Stimulated activated CD8-positive, alpha-beta memory T cell treated with anti-CD3 and anti-CD28 coated beads, Interleukin-15, amount 100 ng/mL, for 48 hours (primary cell): ENCODE data around the gene ZNF383.
"Not testable (repeated sequence)": the region's sequence is repeated elsewhere in the genome, so short reads cannot be mapped to it uniquely, and the experiment has no call there.

ENCODE experiments used
- DNase-seq, 2 donors: peaks; one replicate each; pipeline ENCODE4 v3.0.0-alpha.2; 2020; ENCODE audit warnings: low read depth in 2 of 2

The ZNF383 gene

GRCh38 chr19:37217775-37218591 lies at the start of gene ZNF383:
TSS of gene ZNF383 (plus strand) at chr19:37218214. CDS start at chr19:37230454, 12,240 bp downstream.
- DNase-seq: peak; percentile 75 to 79

- DNase-seq: peak; percentile 76 to 81
Measured at GRCh38 chr19:37172368-37173366, 45.3 kb upstream of the ZNF383 start, which contains the start of gene ZNF585A. TSS of gene ZNF585A (minus strand) at chr19:37172695. CDS start at chr19:37169910, 2,785 bp downstream.

DNA sequence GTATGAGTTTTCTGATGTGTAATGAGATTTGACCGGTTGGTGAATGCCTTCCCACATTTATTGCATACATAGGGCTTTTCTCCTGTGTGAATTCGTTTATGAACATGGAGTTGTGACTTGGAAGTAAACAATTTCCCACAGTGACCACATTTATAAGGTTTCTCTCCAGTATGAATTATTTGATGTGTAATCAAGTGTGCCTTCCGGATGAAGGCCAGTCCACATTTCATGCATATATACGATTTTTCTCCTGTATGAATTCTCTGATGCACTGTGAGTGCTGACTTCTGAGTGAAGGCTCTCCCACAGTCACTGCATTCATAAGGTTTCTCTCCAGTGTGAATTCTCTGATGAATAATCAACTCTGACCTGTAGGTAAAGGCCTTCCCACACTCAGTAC lies 31.9 kb upstream of the ZNF383 start:
- DNase-seq: not testable (repeated sequence)

DNA sequence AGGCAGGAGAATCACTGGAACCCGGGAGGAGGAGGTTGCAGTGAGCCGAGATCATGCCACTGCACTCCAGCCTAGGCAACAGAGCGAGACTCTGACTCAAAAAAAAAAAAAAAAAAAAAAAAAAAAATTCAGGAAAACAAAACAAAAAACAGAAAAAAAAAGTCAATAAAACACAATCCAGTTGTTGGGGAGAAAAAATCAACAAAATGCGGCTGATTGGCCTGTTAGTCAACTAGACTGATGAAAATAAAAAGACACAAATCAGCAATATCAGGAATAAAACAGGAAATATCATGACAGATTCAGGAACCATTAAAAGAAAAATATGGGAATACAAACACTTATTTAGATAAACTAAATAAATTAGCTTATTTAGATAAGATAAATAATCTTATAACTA lies 22.8 kb upstream of the ZNF383 start:
- not testable (repeated sequence) for DNase-seq

- not testable (repeated sequence) for DNase-seq
Measured at GRCh38 chr19:37197115-37197514, 20.9 kb upstream of the ZNF383 start.

GRCh38 chr19:37197768-37198167 lies 20.2 kb upstream of the ZNF383 start:
- DNase-seq: no peak

DNA sequence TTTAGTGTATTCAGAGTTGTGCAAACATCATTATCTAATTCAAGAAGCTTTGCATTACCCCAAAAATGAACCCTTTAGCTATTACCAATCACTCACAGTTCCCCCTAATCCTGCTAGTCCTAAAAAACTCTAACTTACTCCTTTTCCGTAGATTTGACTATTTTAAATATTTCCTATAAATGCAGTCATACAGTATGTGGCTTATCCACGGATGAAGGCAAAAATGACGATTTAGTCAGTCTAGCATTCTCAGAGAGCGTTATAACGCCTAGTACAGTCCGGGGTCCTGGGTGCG lies 587 bp upstream of the ZNF383 start:
- no peak for DNase-seq

- no peak for DNase-seq
Measured at GRCh38 chr19:37218592-37218935, 550 bp downstream of the ZNF383 start.

- DNase-seq: no peak
Measured at GRCh38 chr19:37220383-37220782, 2.4 kb downstream of the ZNF383 start.

DNA sequence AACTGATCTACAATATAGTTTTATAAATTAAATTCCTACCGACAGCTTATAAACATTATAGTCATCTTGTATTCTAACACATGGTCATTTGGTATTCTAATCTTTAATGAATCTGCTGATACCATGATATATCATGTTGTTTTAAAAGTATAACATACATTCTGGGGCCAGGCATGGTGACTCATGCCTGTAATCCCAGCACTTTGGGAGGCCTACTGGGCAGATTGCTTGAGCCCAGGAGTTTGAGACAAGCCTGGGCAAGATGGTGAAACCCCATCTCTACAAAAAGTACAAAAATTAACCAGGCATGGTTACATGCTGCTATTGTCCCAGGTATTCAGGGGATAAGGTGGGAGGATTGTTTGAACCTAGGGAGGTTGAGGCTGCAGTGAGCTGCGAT lies 3.1 kb downstream of the ZNF383 start:
- DNase-seq: no peak

DNA sequence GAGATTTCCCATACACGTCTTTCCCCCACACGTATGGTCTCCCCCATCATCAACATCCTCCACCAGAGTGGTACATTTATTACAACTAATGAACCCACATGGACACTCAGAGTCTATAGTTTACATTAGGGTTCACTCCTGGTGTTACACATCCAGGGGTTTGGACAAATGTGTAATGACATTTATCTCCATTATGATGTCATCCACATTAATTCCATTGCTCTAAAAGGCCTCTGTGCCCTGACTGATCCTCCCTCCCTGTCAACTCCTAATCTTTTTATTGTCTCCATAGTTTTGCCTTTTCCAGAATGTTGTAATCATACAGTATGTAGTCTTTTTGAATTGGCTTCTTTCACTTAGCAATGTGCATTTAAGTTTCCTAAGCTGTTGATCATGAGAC lies 8.2 kb downstream of the ZNF383 start:
- DNase-seq: no peak

DNA sequence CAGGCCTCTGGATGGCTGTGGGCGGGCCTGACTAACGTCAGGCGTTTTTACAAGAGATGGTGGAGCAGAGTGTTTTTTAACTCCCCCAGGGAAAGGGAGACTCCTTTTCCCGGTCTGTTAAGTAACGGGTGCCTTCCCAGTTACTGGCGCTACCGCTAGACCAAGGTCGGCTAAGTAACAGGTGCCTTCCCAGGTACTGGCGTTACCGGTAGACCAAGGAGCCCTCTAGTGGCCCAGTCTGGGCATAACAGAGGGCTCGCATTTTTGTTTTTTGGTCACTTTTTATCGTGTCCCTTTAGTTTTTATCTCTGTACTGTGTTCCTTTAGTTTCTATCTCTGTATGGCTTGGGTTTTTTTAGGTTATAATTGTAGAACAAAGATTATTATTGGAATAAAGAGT lies 10.0 kb downstream of the ZNF383 start:
- no peak for DNase-seq

DNA sequence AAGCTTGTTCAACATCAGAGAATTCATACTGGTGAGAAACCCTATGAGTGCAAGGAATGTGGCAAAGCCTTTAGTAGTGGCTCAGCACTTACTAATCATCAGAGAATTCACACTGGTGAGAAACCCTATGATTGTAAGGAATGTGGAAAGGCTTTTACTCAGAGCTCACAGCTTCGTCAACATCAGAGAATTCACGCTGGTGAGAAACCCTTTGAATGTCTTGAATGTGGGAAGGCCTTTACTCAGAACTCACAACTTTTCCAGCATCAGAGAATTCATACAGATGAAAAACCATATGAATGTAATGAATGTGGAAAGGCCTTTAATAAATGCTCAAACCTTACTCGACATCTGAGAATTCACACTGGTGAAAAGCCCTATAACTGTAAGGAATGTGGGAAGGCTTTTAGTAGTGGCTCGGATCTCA lies 25.2 kb downstream of the ZNF383 start:
- DNase-seq: no peak

DNA sequence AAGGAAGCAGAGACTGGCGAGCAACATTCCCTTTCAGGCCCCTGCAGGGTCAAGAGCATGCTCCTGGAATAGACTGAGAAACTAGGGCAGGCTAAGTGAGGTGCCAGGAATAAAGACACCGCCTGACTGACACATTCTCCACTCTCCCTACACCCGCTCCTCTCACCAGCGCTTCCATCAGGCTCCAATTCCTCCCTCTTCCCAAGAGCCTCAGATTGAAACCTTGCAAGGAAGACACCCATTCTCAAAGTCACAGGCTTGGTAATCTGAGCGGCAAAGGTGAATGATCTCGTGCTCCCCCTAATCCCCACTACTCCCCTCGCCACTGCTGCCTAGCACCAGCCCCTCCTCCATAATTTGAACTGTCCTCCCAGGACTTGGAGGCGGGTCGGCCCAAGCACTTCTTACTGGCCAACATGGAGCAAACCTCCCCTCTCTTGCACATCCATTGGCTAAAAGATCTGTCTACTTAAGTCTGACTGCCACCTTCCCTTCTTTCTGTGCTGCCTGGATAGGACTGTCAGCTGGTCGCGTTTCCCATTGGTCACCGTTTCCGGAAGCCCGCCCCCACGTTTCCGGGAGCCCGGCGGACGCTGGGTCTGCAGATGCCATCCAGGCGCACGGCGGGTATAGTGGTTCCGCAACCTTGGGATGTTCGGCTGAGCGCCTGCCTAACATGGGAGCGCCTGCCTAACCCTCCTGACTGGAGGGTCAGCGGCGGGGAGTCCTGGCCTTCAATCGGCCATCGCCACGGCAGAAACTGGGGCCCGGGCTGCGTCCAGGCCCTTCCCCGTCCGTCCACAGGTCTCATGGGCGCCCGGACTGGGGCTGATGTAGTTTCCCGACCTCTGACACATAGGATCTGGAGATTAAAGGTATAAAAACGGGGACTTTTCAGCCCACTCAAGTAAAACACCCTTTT lies 33.6 kb downstream of the ZNF383 start:
- DNase-seq: peak; percentile 9 to 20

- DNase-seq: not testable (repeated sequence)
Measured at GRCh38 chr19:37263028-37263427, 45.0 kb downstream of the ZNF383 start.

DNA sequence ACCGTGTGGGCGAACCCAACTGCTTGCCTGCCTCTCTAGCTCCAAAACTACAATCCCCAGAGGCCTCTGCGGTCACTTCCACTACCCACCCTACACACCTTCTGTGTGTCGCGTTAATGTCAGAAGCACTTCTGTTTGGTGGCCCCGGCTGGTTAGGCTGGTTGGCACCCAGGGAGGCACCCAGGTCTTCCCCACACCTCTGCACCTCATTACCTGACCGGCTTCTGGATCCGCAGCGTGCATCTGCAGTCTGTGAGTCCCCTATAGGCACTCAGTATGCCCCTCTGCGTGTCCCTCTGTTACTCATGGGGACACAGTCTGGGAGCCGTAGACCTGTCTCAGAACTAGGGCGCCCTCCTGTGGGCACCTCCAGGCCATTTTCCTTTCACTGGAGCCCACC lies 49.0 kb downstream of the ZNF383 start:
- DNase-seq: not testable (repeated sequence)

- DNase-seq: not testable (repeated sequence)
Measured at GRCh38 chr19:37267755-37268154, 49.7 kb downstream of the ZNF383 start.

DNA sequence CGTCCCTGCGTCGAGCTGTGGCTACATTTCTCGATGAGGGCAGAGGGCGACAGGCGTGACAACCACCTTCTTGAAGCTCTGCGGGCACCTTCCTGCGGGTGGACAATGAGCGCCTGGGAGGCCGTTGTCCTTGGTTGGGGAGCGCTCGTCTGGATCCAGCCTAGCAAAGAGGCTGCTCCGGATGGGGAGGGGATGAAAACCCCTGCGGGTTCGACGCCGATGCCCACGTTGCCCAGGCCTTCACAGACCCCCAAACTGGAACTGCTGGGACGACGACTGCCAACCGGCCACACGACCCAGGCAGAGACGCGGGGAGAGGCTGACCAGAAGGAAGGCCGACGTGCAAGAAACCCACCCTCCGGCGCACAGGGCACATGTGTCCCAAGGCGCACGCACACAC lies 62.6 kb downstream of the ZNF383 start:
- not testable (repeated sequence) for DNase-seq

DNA sequence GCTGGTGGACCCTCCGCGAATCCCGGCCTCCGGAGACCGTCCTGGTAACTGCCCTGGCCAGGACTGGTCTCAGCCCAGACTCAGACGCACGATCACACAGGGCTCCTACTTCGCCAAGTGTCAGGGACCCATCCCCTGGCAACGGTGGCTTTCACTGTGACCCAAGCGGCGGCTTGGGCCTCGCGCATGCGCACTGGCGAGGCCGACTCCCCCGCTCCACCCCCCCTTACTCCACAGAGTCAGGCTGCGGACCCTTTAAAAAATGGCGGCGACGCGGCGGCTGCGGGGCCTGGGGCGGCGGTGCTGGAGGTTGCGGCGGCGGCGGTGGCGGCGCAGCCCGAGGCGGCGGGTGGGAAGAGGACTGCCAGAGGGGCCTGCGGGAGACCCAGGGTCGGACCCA lies 66.0 kb downstream of the ZNF383 start:
- DNase-seq: not testable (repeated sequence)

DNA sequence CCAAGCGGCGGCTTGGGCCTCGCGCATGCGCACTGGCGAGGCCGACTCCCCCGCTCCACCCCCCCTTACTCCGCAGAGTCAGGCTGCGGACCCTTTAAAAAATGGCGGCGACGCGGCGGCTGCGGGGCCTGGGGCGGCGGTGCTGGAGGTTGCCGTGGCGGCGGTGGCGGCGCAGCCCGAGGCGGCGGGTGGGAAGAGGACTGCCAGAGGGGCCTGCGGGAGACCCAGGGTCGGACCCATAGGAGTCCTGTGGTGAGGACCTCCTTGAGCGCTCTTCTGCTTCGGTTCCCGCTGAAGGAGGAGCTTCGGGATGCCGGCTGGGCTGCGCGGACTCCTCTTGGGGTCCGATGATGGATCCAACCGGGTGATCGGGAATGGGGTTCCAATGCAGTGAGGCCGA lies 71.2 kb downstream of the ZNF383 start:
- not testable (repeated sequence) for DNase-seq
